B cell (primary cell): ENCODE data around the gene DDX60.

ENCODE experiments used
- EZH2 ChIP-seq: IDR thresholded peaks from 2 replicates; pipeline ENCODE4 v1.6.1; 2012; ENCODE audit warnings: borderline replicate concordance, low read depth, mild to moderate bottlenecking, moderate library complexity, low read length; ENCODE audit not compliant: insufficient read depth, poor library complexity, severe bottlenecking
- TF ChIP-seq, protein P1 (sequence below): fragments of 200-600 bp; IDR thresholded peaks from one replicate; pipeline ENCODE4 v1.8.0; 2022; ENCODE audit warnings: antibody characterized with exemption, mild to moderate bottlenecking

DNA sequence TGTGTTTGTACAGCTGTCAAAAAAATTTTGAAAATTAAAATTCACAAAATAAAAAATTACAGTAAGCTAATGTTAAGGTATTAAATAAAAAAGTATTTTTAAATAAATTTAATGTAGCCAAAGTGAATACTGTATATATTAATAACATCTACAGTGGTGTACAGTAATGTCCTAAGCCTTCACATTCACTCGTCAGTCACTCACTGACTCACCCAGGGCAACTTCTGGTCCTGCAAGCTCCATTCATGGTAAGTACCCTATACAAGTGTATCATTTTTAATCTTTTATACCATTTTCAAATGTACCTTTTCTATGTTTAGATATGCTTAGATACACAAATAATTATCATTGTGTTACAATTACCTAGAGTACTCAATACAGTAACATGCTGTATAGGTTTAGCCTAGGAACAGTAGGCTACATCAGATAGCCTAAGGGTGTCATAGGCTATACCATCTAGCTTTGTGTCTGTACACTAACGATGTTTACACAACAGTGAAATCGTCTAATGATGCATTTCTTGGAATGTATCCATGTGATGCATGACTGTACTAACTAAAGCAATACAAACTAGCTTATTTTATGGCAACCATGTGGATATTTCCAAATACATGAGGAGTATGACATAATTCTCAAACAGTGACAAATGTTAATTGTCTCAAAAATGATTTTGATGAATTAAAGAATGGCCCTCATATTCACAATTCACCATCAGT is 13.7 kb downstream of the DDX60 start:
- TF ChIP-seq, protein P1, sequence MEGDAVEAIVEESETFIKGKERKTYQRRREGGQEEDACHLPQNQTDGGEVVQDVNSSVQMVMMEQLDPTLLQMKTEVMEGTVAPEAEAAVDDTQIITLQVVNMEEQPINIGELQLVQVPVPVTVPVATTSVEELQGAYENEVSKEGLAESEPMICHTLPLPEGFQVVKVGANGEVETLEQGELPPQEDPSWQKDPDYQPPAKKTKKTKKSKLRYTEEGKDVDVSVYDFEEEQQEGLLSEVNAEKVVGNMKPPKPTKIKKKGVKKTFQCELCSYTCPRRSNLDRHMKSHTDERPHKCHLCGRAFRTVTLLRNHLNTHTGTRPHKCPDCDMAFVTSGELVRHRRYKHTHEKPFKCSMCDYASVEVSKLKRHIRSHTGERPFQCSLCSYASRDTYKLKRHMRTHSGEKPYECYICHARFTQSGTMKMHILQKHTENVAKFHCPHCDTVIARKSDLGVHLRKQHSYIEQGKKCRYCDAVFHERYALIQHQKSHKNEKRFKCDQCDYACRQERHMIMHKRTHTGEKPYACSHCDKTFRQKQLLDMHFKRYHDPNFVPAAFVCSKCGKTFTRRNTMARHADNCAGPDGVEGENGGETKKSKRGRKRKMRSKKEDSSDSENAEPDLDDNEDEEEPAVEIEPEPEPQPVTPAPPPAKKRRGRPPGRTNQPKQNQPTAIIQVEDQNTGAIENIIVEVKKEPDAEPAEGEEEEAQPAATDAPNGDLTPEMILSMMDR = no peak
- no peak for TF ChIP-seq EZH2
